ENCODE measurements around the gene UBA1.

The UBA1 gene

GRCh38 chrX:47235691-47236103 is 42.1 kb downstream of the UBA1 start:
- no peak for TF ChIP-seq CTCF (IDR thresholded peaks at IDR 0.05; ENCODE audit: low read depth, low read length)
- H3K4me1 ChIP-seq = no peaks in the 10 kb centered on the region
- no peaks in the 10 kb centered on the region for H3K9me3 ChIP-seq
- no peaks in the 10 kb centered on the region for H3K36me3 ChIP-seq
- H3K4me3 ChIP-seq (ENCODE audit: low read depth, low read length) = no peak overlapping the region
- DNase-seq = no peak
- H3K27me3 ChIP-seq = no peaks in the 10 kb centered on the region

- no peak for DNase-seq
- no peak for TF ChIP-seq CTCF (IDR thresholded peaks at IDR 0.05; ENCODE audit: low read depth, low read length)
- Histone ChIP-seq H3K27me3 (no peaks in the 10 kb centered on the region), H3K4me1 (no peaks in the 10 kb centered on the region), H3K36me3 (no peaks in the 10 kb centered on the region), H3K9me3 (no peaks in the 10 kb centered on the region), H3K4me3 (ENCODE audit: low read depth, low read length) (no peak overlapping the region)
Measured at GRCh38 chrX:47239199-47239598, 45.6 kb downstream of the UBA1 start.

DNA sequence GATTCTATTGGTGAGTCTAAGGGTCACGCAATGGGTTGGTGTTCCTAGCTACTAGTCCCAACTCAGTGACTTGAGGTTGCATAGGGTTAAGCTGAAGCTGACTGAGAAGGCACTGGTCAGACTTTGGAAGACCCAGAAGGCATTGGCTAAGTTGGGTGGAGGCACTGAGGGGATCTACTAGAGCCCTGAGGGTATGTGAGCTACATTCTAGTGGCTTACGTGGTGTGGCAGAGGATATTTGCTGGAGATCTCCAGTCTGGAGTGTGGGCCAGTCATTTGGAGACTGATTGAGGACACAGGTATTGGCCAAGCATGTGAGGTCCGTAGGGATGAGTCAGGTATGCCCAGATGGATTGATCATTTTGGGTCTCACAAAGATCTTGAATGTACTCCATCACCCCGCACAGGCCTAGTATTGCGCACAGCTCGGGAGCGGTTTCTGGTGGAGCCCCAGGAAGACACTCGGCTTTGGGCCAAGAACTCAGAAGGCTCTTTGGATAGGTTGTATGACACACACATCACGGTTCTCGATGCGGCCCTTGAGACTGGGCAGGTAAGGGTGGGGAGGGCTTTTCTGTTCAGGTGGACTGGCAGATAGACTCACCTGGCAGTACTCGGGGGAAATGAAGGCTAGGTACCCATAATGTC is 46.4 kb downstream of the UBA1 start:
- TF ChIP-seq CTCF (IDR thresholded peaks at IDR 0.05; ENCODE audit: low read depth, low read length) = no peak

GRCh38 chrX:47240619-47241018 is 47.0 kb downstream of the UBA1 start:
- H3K4me3 ChIP-seq (ENCODE audit: low read depth, low read length) = no peak overlapping the region
- no peaks in the 10 kb centered on the region for H3K9me3 ChIP-seq
- no peak for TF ChIP-seq CTCF (IDR thresholded peaks at IDR 0.05; ENCODE audit: low read depth, low read length)
- no peaks in the 10 kb centered on the region for H3K4me1 ChIP-seq
- H3K27me3 ChIP-seq = no peaks in the 10 kb centered on the region
- no peak for DNase-seq
- no peaks in the 10 kb centered on the region; the same call in 1 of the 2 replicates for H3K36me3 ChIP-seq

More for the DNA sequence above, 46.4 kb downstream of the UBA1 start:
- Histone ChIP-seq H3K36me3 (no peaks in the 10 kb centered on the region; the same call in 1 of the 2 replicates), H3K9me3 (no peaks in the 10 kb centered on the region), H3K4me1 (no peaks in the 10 kb centered on the region), H3K27me3 (no peaks in the 10 kb centered on the region), H3K4me3 (ENCODE audit: low read depth, low read length) (no peak overlapping the region)
- no peak for DNase-seq

- Histone ChIP-seq H3K4me1 (no peaks in the 10 kb centered on the region), H3K9me3 (no peaks in the 10 kb centered on the region), H3K36me3 (no peaks in the 10 kb centered on the region; the same call in 1 of the 2 replicates), H3K27me3 (no peaks in the 10 kb centered on the region), H3K4me3 (ENCODE audit: low read depth, low read length) (no peak overlapping the region)
- DNase-seq = no peak
- TF ChIP-seq CTCF (IDR thresholded peaks at IDR 0.05; ENCODE audit: low read depth, low read length) = no peak
Measured at GRCh38 chrX:47241201-47242011, 47.8 kb downstream of the UBA1 start.

GRCh38 chrX:47242321-47242720 is 48.7 kb downstream of the UBA1 start:
- no peaks in the 10 kb centered on the region for H3K9me3 ChIP-seq
- no peaks in the 10 kb centered on the region for H3K27me3 ChIP-seq
- H3K36me3 ChIP-seq = no peaks in the 10 kb centered on the region; the same call in 1 of the 2 replicates
- TF ChIP-seq CTCF (IDR thresholded peaks at IDR 0.05; ENCODE audit: low read depth, low read length) = no peak
- H3K4me1 ChIP-seq = no peaks in the 10 kb centered on the region
- no peak for DNase-seq
- H3K4me3 ChIP-seq (ENCODE audit: low read depth, low read length) = no peak overlapping the region

Data from BE2C (cell line).